Placental epithelial cell (primary cell): ENCODE results near the gene BACH2. TPM values are rescaled to one million over a fixed set of nuclear protein-coding genes. Genes with fewer than 3 reads are reported as not detected.

Experiments
- small RNA-seq: library from RNA; depleted of rRNA; stranded (forward); fragments of <200 nt; gene quantifications from one replicate; pipeline ENCODE3, GENCODE V24; 2012
- total RNA-seq: library from RNA; depleted of rRNA; stranded (reverse); fragments of >200 nt; gene quantifications from 2 replicates; pipeline ENCODE4 v1.2.3, GENCODE V29; 2012

BACH2 gene
- total RNA-seq: 2.1 and 2.4 TPM in 2 replicates

DNA sequence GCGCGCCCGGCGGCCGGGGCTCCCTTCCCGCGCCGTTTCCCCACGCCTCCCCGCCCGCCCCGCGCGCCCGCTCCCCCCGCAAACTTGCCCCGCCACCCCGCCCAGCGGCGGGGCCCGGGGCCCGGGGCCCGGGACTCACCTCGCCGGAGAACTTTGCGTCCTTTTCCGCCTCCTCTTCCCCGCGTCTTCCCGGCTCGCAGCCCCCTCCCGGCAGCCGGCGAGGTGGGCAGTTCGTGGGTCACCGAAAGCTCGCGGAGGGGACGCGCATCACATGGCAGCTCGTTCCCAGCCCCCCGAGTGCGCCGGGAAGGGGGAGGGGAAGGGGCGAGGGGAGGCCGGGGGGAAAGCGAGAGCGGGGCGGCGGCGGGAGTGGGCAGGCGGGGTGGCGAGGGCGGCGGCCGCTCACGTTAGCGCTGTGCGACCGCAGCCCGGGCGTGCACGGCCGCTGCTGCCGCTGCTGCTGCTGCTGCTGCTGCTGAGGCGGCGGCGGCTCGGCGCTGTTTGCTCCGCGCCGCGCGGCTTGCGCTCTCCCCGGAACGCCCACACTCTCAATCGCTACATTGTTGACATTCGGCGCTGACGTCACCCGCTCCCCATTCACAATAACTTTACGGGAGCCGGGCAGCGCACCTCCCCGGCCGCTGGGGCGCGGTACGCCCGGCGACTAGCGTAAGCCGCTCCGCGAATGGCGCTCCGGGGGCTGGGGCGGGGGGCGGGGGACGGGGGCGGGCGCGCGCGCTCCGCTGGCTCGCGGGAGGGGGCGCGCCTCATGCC is at the start of gene BACH2:
Gene BACH2, minus strand, starts transcription at position 503 of the 774 bp plus-strand sequence. CDS start 287,999 bp downstream, outside the sequence.

DNA sequence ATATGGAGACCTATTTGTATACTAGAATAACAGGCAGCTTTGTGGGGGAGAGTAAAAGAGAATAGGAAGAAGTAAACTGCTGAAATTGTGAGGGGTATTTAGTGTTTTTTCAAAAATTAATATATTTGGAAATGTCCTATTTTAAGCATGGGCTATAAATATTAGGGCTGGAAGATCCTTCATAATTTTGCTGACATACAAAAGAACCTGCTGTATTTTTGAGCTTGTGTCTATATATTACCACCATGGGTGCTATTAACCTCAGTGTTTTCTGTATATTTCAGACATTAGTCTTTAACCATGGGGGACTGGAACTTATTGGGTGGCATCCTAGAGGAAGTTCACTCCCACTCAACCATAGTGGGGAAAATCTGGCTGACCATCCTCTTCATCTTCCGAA is 402.5 kb downstream of the BACH2 start, which contains the start of gene GJA10:
Gene GJA10, plus strand, starts transcription at position 301 of the 400 bp plus-strand sequence. Its CDS starts 0 bp downstream, at position 301.

Small RNA genes lying within 50 kb of the gene (small RNA-seq; reads per million reads assigned to genes)
- not detected for gene MIR4464
- gene RF00019: not detected
- not detected for gene RN7SKP110
